Heart left ventricle (tissue), 16 donors: ENCODE measurements around the gene ZBTB24. TPM values are rescaled to one million over a fixed set of nuclear protein-coding genes. Genes with fewer than 3 reads are reported as not detected.

Source experiments
- ATAC-seq, 4 donors: fragments of 200-7000 bp; cut with Tn5 transposase; one replicate each; pipeline ENCODE4 v1.9.1; 2020 to 2022; ENCODE audit warnings: moderate library complexity in 4 of 4, mild to moderate bottlenecking in 3 of 4, moderate number of reproducible peaks in 1 of 4
- DNase-seq, 5 donors: peaks; one replicate each; pipeline ENCODE4 v3.0.0-alpha.2; 2020
- H3K27ac ChIP-seq, 12 donors: fragments of 200-600 bp; sonication (generic) in 4 of 12; one replicate each; pipeline versions ENCODE4 v1.5.0 to v1.8.0; 2016 to 2022; ENCODE audit warnings: mild to moderate bottlenecking in 2 of 12
- H3K27me3 ChIP-seq, 9 donors: fragments of 200-600 bp; sonication (generic) in 2 of 9; one replicate each; pipeline versions ENCODE4 v1.5.1 to v1.8.0; 2016 to 2022; ENCODE audit warnings: mild to moderate bottlenecking in 3 of 9
- H3K36me3 ChIP-seq, 9 donors: fragments of 200-600 bp; sonication (generic) in 2 of 9; one replicate each; pipeline versions ENCODE4 v1.5.0 to v1.8.0; 2018 to 2022; ENCODE audit warnings: mild to moderate bottlenecking in 2 of 9
- H3K4me1 ChIP-seq, 12 donors: fragments of 200-600 bp; sonication (generic) in 4 of 12; one replicate each; pipeline versions ENCODE4 v1.5.0 to v1.8.0; 2016 to 2022; ENCODE audit warnings: mild to moderate bottlenecking in 3 of 12
- H3K4me3 ChIP-seq, 12 donors: fragments of 200-600 bp; sonication (generic) in 4 of 12; one replicate each; pipeline versions ENCODE4 v1.5.0 to v1.8.0; 2017 to 2022; ENCODE audit warnings: mild to moderate bottlenecking in 9 of 12, moderate library complexity in 4 of 12
- H3K9me3 ChIP-seq, 12 donors: fragments of 200-600 bp; sonication (generic) in 4 of 12; one replicate each; pipeline versions ENCODE4 v1.5.0 to v1.8.0; 2016 to 2022; ENCODE audit warnings: mild to moderate bottlenecking in 1 of 12
- CTCF ChIP-seq, 12 donors: fragments of 200-600 bp; sonication (generic) in 4 of 12; IDR thresholded peaks; one replicate each; pipeline versions ENCODE4 v1.5.0 to v1.8.0; 2018 to 2022; ENCODE audit warnings: antibody characterized with exemption in 12 of 12, mild to moderate bottlenecking in 5 of 12
- POLR2A ChIP-seq, 2 donors: fragments of 450-650 bp; IDR thresholded peaks; one replicate each; pipeline ENCODE4 v1.6.1; 2017; ENCODE audit warnings: antibody characterized with exemption in 2 of 2, mild to moderate bottlenecking in 2 of 2, moderate library complexity in 2 of 2
- WGBS, 4 donors: extraction: QIAGEN DNeasy Blood & Tissue Kit in 2 of 4; methylation state at CpG; one replicate each; pipeline versions ENCODE4 v1.1.5 to v1.1.7; 2013 to 2018; 5-methylcytosine and 5-hydroxymethylcytosine counted together
- intact Hi-C, 10 donors: fragments of 100-400 bp; cut with DNase I; formaldehyde crosslinking; loops; one replicate each; pipeline versions ENCODE4 v1.11.1 to v1.14.2; 2022
- polyA plus RNA-seq, 2 donors: library from polyadenylated mRNA; stranded (reverse); fragments of 200-250 nt; gene quantifications; one replicate each; pipeline ENCODE4 v1.2.3, GENCODE V29; 2013
- total RNA-seq, 9 donors: library from RNA; depleted of rRNA in 2 of 9; stranded (reverse); fragments of >200 nt in 2 of 9; fragmentation: NEBNext Ultra II Directional in 3 of 9; extraction: Animal tissue kit (Norgen Biotek cat#: 25700) in 3 of 9; gene quantifications; one replicate each; pipeline versions ENCODE4 v1.1.0 to v1.2.4, GENCODE V29; 2016 to 2023
- donor health status: ischemic (EF 13 %, LVEDD 7.1; RV severe dilation, severe dysfunction).
- donor health status: healthy with polysubstance abuse.
- donor health status: DM: no; HTN: yes; CAD: no.
- donor health status: DM: no; HTN: no; CAD: no.
- donor health status: ischemic (EF 25% LVEDD 6.9; RV normal size, moderate dysfunction).
- donor health status: ischemic (EF 25% LVEDD 5.7; RV mildly dilated, moderate dysfunction).
- donor health status: healthy.
- donor health status: DM: yes; HTN: yes; CAD: no.
- donor health status: ischemic (EF 35%, LVEDD 5.7; RV mildly dilated, moderate dysfunction).
- donor health status: nonischemic (EF 11% LVEDD 7.7; RV severe dilation, severe dysfunction).
- donor health status: DM: yes; HTN: yes; CAD: no.
- donor health status: PGD.
- donor health status: ischemic (EF 29% LVEDD 5.4; RV normal size, mild dysfunction).
- donor health status: nonischemic (EF 23%, LVEDD 6.1; RV moderate dilation, normal function).

ZBTB24 gene
- total and polyA plus RNA-seq, 11 donors = 1.9 to 4.8 (median 2.9) TPM

- DNase-seq (no peak), ATAC-seq (no peak)
- H3K4me1 ChIP-seq = no peaks in the 10 kb centered on the region
- no peaks in the 10 kb centered on the region for H3K36me3 ChIP-seq
- WGBS, 4 donors = 83 to 91% (median 88%) methylated on average over 2 of the region's 2 CpGs
- H3K27me3 ChIP-seq = no peaks in the 10 kb centered on the region
- H3K4me3 ChIP-seq = no peak overlapping the region
- no peak overlapping the region for H3K27ac ChIP-seq
- H3K9me3 ChIP-seq = no peaks in the 10 kb centered on the region
- TF ChIP-seq POLR2A (IDR thresholded peaks at IDR 0.05) (no peak), CTCF (IDR thresholded peaks at IDR 0.05) (no peak)
- intact Hi-C loops = no loop called here
Measured at GRCh38 chr6:109498936-109499335, 15.9 kb upstream of the ZBTB24 start.

- Histone ChIP-seq H3K4me3 (no peak overlapping the region), H3K9me3 (no peaks in the 10 kb centered on the region), H3K27ac (no peak overlapping the region), H3K27me3 (no peaks in the 10 kb centered on the region), H3K4me1 (no peaks in the 10 kb centered on the region), H3K36me3 (no peaks in the 10 kb centered on the region)
- intact Hi-C loops = no loop called here
- no peak for ATAC-seq
- TF ChIP-seq CTCF (IDR thresholded peaks at IDR 0.05) = no peak
- TF ChIP-seq POLR2A (IDR thresholded peaks at IDR 0.05) = no peak
- DNase-seq = no peak
- WGBS, 4 donors = 78 to 86% (median 83%) methylated on average over 4 of the region's 4 CpGs
Measured at GRCh38 chr6:109498052-109498451, 15.0 kb upstream of the ZBTB24 start.

GRCh38 chr6:109496036-109496772, 13.2 kb upstream of the ZBTB24 start:
- H3K9me3 ChIP-seq = no peaks in the 10 kb centered on the region
- H3K4me3 ChIP-seq = no peak overlapping the region
- DNase-seq = no peak
- H3K27ac ChIP-seq = no peak overlapping the region
- no peaks in the 10 kb centered on the region for H3K4me1 ChIP-seq
- intact Hi-C loops = no loop called here
- TF ChIP-seq CTCF (IDR thresholded peaks at IDR 0.05) (no peak), POLR2A (IDR thresholded peaks at IDR 0.05) (no peak)
- WGBS, 4 donors = 84 to 85% (median 84%) methylated on average over 9 of the region's 9 CpGs
- H3K36me3 ChIP-seq = no peaks in the 10 kb centered on the region
- H3K27me3 ChIP-seq = no peaks in the 10 kb centered on the region
- no peak for ATAC-seq

- H3K27me3 ChIP-seq = no peaks in the 10 kb centered on the region
- DNase-seq (no peak), ATAC-seq (no peak)
- H3K9me3 ChIP-seq = no peaks in the 10 kb centered on the region
- no peak overlapping the region for H3K4me3 ChIP-seq
- TF ChIP-seq POLR2A (IDR thresholded peaks at IDR 0.05) (no peak), CTCF (IDR thresholded peaks at IDR 0.05) (no peak)
- intact Hi-C loops = no loop called here
- 85 to 98% (median 94%) methylated on average over 1 of the region's 1 CpG for WGBS, 4 donors
- H3K27ac ChIP-seq = no peak overlapping the region
- H3K4me1 ChIP-seq = no peaks in the 10 kb centered on the region
- no peaks in the 10 kb centered on the region for H3K36me3 ChIP-seq
Measured at GRCh38 chr6:109493865-109494264, 10.8 kb upstream of the ZBTB24 start.
